Fibroblast of lung (primary cell): ENCODE results near the gene MEG3. TPM values are rescaled to one million over a fixed set of nuclear protein-coding genes. Genes with fewer than 3 reads are reported as not detected.

Experiments used
- DNase-seq, 2 donors: peaks; one replicate each; pipeline versions ENCODE4 v3.0.0 to v3.0.0-alpha.2; 2010; ENCODE audit warnings: low read depth in 2 of 2
- H2AFZ ChIP-seq: 2 replicates; pipeline ENCODE4 v1.5.1; 2012; ENCODE audit warnings: low read length, control low read depth, inconsistent platforms
- H3K27ac ChIP-seq: 2 replicates; pipeline ENCODE4 v1.5.1; 2011; ENCODE audit warnings: low read length, control low read depth; ENCODE audit not compliant: insufficient read depth
- H3K27me3 ChIP-seq: 2 replicates; pipeline ENCODE4 v1.5.1; 2011; ENCODE audit warnings: mild to moderate bottlenecking, low read length; ENCODE audit not compliant: control insufficient read depth, insufficient read depth
- H3K36me3 ChIP-seq: 2 replicates; pipeline ENCODE4 v1.5.1; 2011; ENCODE audit warnings: low read length; ENCODE audit not compliant: control insufficient read depth, insufficient read depth
- H3K4me1 ChIP-seq: 2 replicates; pipeline ENCODE4 v1.5.1; 2011; ENCODE audit warnings: low read length; ENCODE audit not compliant: control insufficient read depth, insufficient read depth; ENCODE audit errors: extremely low read depth
- H3K4me2 ChIP-seq: 2 replicates; pipeline ENCODE4 v1.5.1; 2011; ENCODE audit warnings: low read length, control low read depth; ENCODE audit not compliant: insufficient read depth; ENCODE audit errors: extremely low read depth
- H3K4me3 ChIP-seq, 4 experiments: fragments of 200-600 bp in 1 of 4; sonication (generic) in 1 of 4; replicated peaks in 1 of 4; 2 replicates each; pipeline ENCODE4 v1.5.1; 2011 to 2016; ENCODE audit warnings: low read length in 4 of 4, low read depth in 3 of 4, mild to moderate bottlenecking in 3 of 4, control low read depth in 2 of 4, inconsistent platforms in 1 of 4, mixed read lengths in 1 of 4; ENCODE audit not compliant: insufficient read depth in 1 of 4; ENCODE audit errors: control extremely low read depth in 1 of 4
- H3K79me2 ChIP-seq: 2 replicates; pipeline ENCODE4 v1.5.1; 2012; ENCODE audit warnings: mild to moderate bottlenecking, low read length, inconsistent platforms; ENCODE audit not compliant: control insufficient read depth, insufficient read depth
- H3K9ac ChIP-seq: 2 replicates; pipeline ENCODE4 v1.5.1; 2011; ENCODE audit warnings: mild to moderate bottlenecking, low read length, control low read depth; ENCODE audit not compliant: insufficient read depth
- H3K9me3 ChIP-seq: 2 replicates; pipeline ENCODE4 v1.5.1; 2012; ENCODE audit warnings: low read depth, low read length; ENCODE audit not compliant: control insufficient read depth, insufficient read depth
- H4K20me1 ChIP-seq: 2 replicates; pipeline ENCODE4 v1.5.1; 2011; ENCODE audit warnings: low read length; ENCODE audit not compliant: control insufficient read depth, insufficient read depth; ENCODE audit errors: extremely low read depth
- EZH2 ChIP-seq: IDR thresholded peaks from 2 replicates; pipeline ENCODE4 v1.5.1; 2012; ENCODE audit warnings: low read length, control low read depth, mild to moderate bottlenecking; ENCODE audit errors: missing control alignments
- polyA plus RNA-seq, 2 donors: library from polyadenylated mRNA; depleted of rRNA in 1 of 2; stranded (reverse) in 1 of 2; unstranded in 1 of 2; fragments of >200 nt; gene quantifications; 2 replicates each; pipeline ENCODE4 v1.2.1, GENCODE V29; 2011 to 2012; ENCODE audit warnings: missing spikeins in 1 of 2
- total RNA-seq: library from RNA; depleted of rRNA; stranded (reverse); fragments of >200 nt; gene quantifications from 2 replicates; pipeline ENCODE4 v1.2.1, GENCODE V29; 2014
- TF ChIP-seq, protein P1 (sequence below), 2 donors: IDR thresholded peaks in 1 of 2; conservative IDR thresholded peaks in 1 of 2; 1 replicate in 1 of 2; 2 replicates in 1 of 2; pipeline ENCODE4 v1.5.1; 2011 to 2012; ENCODE audit warnings: low read length in 2 of 2, control low read depth in 1 of 2, inconsistent platforms in 1 of 2, low read depth in 1 of 2, mild to moderate bottlenecking in 1 of 2

MEG3 gene
- total and polyA plus RNA-seq, 2 donors (not counting 1 experiment from before 2014, with no cell fraction given): 104 to 182 TPM

DNA sequence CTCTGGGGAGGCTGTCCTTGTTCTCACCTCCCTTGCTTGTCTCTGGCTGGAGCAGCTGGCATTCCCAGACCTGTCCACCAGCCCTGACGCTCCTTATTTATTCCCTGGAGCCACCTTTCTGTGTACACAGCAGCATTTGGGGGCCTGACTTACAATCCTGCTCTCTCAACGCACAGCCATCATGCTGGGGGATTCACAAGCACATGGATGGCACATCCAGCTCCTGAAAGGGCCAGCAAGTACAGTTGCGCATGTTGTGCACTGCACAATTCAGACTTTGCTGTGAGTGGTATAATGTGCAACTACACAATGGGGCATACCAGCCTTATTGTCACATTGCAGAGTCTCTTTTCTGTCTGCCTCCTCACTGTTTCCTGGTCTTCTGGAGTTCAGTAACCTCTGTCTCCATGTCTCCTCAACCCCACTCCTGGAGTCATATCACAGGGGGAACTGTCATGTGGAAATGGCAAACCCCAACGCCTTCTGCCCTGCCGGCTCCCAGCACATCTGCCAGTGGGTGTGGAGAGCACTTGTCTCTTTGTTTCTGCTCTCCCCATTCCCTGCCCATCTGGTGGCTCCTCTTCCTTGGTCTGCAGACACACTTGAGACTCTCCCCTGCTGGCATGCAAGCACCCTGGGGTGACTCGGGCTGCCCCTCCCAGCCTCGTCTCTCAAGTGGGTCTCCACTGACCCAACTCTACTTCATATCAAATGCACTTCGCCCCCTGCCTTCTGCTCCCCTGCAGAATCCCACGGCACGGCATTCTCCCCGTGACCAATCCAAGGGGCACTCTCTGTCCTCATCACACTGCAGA is 41.2 kb upstream of the MEG3 start:
- DNase-seq: no peak
- TF ChIP-seq EZH2: no peak
- TF ChIP-seq, protein P1, sequence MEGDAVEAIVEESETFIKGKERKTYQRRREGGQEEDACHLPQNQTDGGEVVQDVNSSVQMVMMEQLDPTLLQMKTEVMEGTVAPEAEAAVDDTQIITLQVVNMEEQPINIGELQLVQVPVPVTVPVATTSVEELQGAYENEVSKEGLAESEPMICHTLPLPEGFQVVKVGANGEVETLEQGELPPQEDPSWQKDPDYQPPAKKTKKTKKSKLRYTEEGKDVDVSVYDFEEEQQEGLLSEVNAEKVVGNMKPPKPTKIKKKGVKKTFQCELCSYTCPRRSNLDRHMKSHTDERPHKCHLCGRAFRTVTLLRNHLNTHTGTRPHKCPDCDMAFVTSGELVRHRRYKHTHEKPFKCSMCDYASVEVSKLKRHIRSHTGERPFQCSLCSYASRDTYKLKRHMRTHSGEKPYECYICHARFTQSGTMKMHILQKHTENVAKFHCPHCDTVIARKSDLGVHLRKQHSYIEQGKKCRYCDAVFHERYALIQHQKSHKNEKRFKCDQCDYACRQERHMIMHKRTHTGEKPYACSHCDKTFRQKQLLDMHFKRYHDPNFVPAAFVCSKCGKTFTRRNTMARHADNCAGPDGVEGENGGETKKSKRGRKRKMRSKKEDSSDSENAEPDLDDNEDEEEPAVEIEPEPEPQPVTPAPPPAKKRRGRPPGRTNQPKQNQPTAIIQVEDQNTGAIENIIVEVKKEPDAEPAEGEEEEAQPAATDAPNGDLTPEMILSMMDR (conservative IDR thresholded peaks at IDR 0.05 in 1 of 2, IDR thresholded peaks at IDR 0.05 in 1 of 2; ENCODE audit: low read depth in 1 of 2, low read length in 2 of 2): no peak
- no peak overlapping the region for H2AFZ ChIP-seq
- no peak overlapping the region for H3K9ac ChIP-seq
- H3K27ac ChIP-seq: no peak overlapping the region
- H3K79me2 ChIP-seq: no peaks in the 10 kb centered on the region
- H3K36me3 ChIP-seq: no peaks in the 10 kb centered on the region
- H3K9me3 ChIP-seq: no peaks in the 10 kb centered on the region
- H3K4me2 ChIP-seq: no peak overlapping the region
- no peaks in the 10 kb centered on the region for H4K20me1 ChIP-seq
- no peaks in the 10 kb centered on the region for H3K4me1 ChIP-seq
- H3K4me3 ChIP-seq: no peak overlapping the region
- peaks cover 4% of the 10 kb centered on the region for H3K27me3 ChIP-seq

- H3K4me3 ChIP-seq: no peak overlapping the region
- H3K27me3 ChIP-seq: peaks cover 4% of the 10 kb centered on the region
- no peak overlapping the region for H3K27ac ChIP-seq
- no peak overlapping the region for H2AFZ ChIP-seq
- DNase-seq: no peak
- H3K4me2 ChIP-seq: no peak overlapping the region
- no peaks in the 10 kb centered on the region for H3K36me3 ChIP-seq
- no peaks in the 10 kb centered on the region for H3K79me2 ChIP-seq
- no peaks in the 10 kb centered on the region for H4K20me1 ChIP-seq
- TF ChIP-seq, protein P1 (conservative IDR thresholded peaks at IDR 0.05 in 1 of 2, IDR thresholded peaks at IDR 0.05 in 1 of 2; ENCODE audit: low read depth in 1 of 2, low read length in 2 of 2): no peak
- no peak for TF ChIP-seq EZH2
- H3K9ac ChIP-seq: no peak overlapping the region
- no peaks in the 10 kb centered on the region for H3K9me3 ChIP-seq
- no peaks in the 10 kb centered on the region for H3K4me1 ChIP-seq
Measured at GRCh38 chr14:100785338-100785615, 40.6 kb upstream of the MEG3 start.

DNA sequence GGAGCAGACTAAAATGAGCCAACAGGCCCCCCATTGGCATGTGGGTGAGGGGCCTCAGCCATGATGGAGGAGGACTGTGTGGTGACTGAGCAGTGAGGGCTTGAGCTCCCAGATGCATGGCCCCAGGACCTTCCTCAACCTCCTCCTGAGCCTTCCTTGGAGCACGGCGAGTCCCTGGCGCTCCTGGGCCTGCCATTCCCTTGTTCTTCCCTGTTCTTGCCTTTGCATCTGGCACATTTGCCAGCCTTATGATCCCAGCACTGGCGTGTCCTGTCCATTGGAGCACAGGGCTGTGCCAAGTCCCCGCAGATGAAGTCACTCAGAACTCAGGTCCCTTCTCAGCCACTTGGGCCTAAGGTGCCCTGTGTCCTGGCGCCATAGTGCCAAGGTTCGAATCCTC is 40.3 kb upstream of the MEG3 start:
- Histone ChIP-seq H3K4me3 (no peak overlapping the region), H3K36me3 (no peaks in the 10 kb centered on the region), H3K4me1 (no peaks in the 10 kb centered on the region), H3K9me3 (no peaks in the 10 kb centered on the region), H3K27me3 (peaks cover 4% of the 10 kb centered on the region), H2AFZ (no peak overlapping the region), H3K9ac (no peak overlapping the region), H3K79me2 (no peaks in the 10 kb centered on the region), H3K4me2 (no peak overlapping the region), H4K20me1 (no peaks in the 10 kb centered on the region), H3K27ac (no peak overlapping the region)
- no peak for TF ChIP-seq EZH2
- TF ChIP-seq, protein P1 (conservative IDR thresholded peaks at IDR 0.05 in 1 of 2, IDR thresholded peaks at IDR 0.05 in 1 of 2; ENCODE audit: low read depth in 1 of 2, low read length in 2 of 2): no peak
- no peak for DNase-seq
